ENCODE data around the gene LRCOL1.

GRCh38 chr12:132560614-132561426 is 49.6 kb downstream of the LRCOL1 start:
- peak; percentile 64 to 87 (median 82) for TF ChIP-seq CTCF (IDR thresholded peaks at IDR 0.05 in 2 of 3, conservative IDR thresholded peaks at IDR 0.05 in 1 of 3; ENCODE audit: control insufficient read depth in 2 of 3, extremely low read depth in 1 of 3, insufficient read depth in 1 of 3, low read depth in 3 of 3, low read length in 3 of 3)
- no peak for TF ChIP-seq PKNOX1 (IDR thresholded peaks at IDR 0.05)
